A549 (cell line): ENCODE results near the gene GJA3. TPM values are rescaled to one million over a fixed set of nuclear protein-coding genes. Genes with fewer than 3 reads are reported as not detected.

Experiments
- ATAC-seq, 2 experiments: fragments of 200-7000 bp in 1 of 2; fragments of >200 bp in 1 of 2; cut with Nextera tagmentation in 1 of 2; cut with Tn5 transposase in 1 of 2; 3 replicates each; pipeline versions ENCODE4 v1.8.0 to v1.9.1; 2018 to 2020; ENCODE audit warnings: mild to moderate bottlenecking in 1 of 2, moderate library complexity in 1 of 2
- CTCF ChIA-PET: fragments of 300-600 bp; sonication (Branson Sonifier 250); formaldehyde crosslinking; extraction: SDS; loops from one replicate; lab custom pipeline; 2021; ENCODE audit warnings: antibody characterized with exemption, inconsistent platforms; lab: Yijun Ruan, JAX
- POLR2A ChIA-PET: fragments of 350-600 bp; formaldehyde crosslinking; extraction: SDS; loops from one replicate; lab custom pipeline; 2021; ENCODE audit warnings: antibody characterized with exemption, inconsistent platforms; lab: Yijun Ruan, JAX
- DNase-seq, 2 experiments: peaks; one replicate each; pipeline versions ENCODE4 v3.0.0 to v3.0.0-alpha.2; 2011 to 2016; ENCODE audit warnings: low read depth in 1 of 2, low spot score in 1 of 2
- FAIRE-seq: peaks from 2 replicates; lab custom pipeline; 2011; peaks lifted over from hg19 to GRCh38; lab: Jason Lieb, UNC
- H3K27ac ChIP-seq, 2 experiments: fragments of >200 bp; sonication (Bioruptor Twin); formaldehyde crosslinking; 3 replicates each; pipeline ENCODE4 v1.5.1; 2016 to 2017
- H3K4me1 ChIP-seq: fragments of >200 bp; sonication (Bioruptor Twin); formaldehyde crosslinking; 3 replicates; pipeline ENCODE4 v1.6.1; 2016
- H3K4me2 ChIP-seq: fragments of >200 bp; sonication (Bioruptor Twin); formaldehyde crosslinking; 3 replicates; pipeline ENCODE4 v1.6.1; 2016
- H3K4me3 ChIP-seq: fragments of >200 bp; sonication (Bioruptor Twin); formaldehyde crosslinking; 3 replicates; pipeline ENCODE4 v1.5.1; 2016
- H3K9me3 ChIP-seq: fragments of >200 bp; sonication (Bioruptor Twin); formaldehyde crosslinking; 3 replicates; pipeline ENCODE4 v1.6.1; 2016
- EHF ChIP-seq: fragments of 250-450 bp; sonication (Bioruptor Pico); IDR thresholded peaks from 2 replicates; pipeline ENCODE4 v1.5.0; 2020; ENCODE audit warnings: mild to moderate bottlenecking
- ESRRA ChIP-seq: fragments of 150-350 bp; IDR thresholded peaks from 2 replicates; pipeline ENCODE4 v1.6.1; 2014; ENCODE audit warnings: mild to moderate bottlenecking, low read length, borderline replicate concordance
- FOSB ChIP-seq: fragments of 250-450 bp; sonication (Bioruptor Pico); IDR thresholded peaks from 2 replicates; pipeline ENCODE4 v1.5.0; 2020; ENCODE audit warnings: mild to moderate bottlenecking, moderate library complexity
- FOSL2 ChIP-seq, 2 experiments: fragments of 450-650 bp in 1 of 2; fragments of >200 bp in 1 of 2; sonication (Bioruptor Twin) in 1 of 2; formaldehyde crosslinking; IDR thresholded peaks; 2 replicates each; pipeline versions ENCODE4 v1.5.0 to v1.6.1; 2016 to 2020; ENCODE audit warnings: mild to moderate bottlenecking in 1 of 2, moderate library complexity in 1 of 2
- HEYL ChIP-seq: fragments of 250-450 bp; sonication (Bioruptor Pico); IDR thresholded peaks from 2 replicates; pipeline ENCODE4 v1.8.0; 2021; ENCODE audit warnings: mild to moderate bottlenecking, moderate library complexity
- JUN ChIP-seq, 2 experiments: fragments of >200 bp; sonication (Bioruptor Twin); formaldehyde crosslinking; IDR thresholded peaks; 2 replicates in 1 of 2; 3 replicates in 1 of 2; pipeline ENCODE4 v1.6.1; 2016 to 2017
- JUNB ChIP-seq: fragments of >200 bp; sonication (Bioruptor Twin); formaldehyde crosslinking; IDR thresholded peaks from 2 replicates; pipeline ENCODE4 v1.6.1; 2016
- KDM1A ChIP-seq: fragments of 200-600 bp; sonication (generic); IDR thresholded peaks from 2 replicates; pipeline ENCODE4 v1.6.1; 2016; ENCODE audit warnings: low read depth, mild to moderate bottlenecking
- MAZ ChIP-seq: fragments of 150-350 bp; IDR thresholded peaks from 2 replicates; pipeline ENCODE4 v1.6.1; 2014; ENCODE audit warnings: antibody characterized with exemption, low read depth, low read length, borderline replicate concordance
- NFE2L2 ChIP-seq: fragments of 150-350 bp; conservative IDR thresholded peaks from 2 replicates; pipeline ENCODE4 v1.6.1; 2014; ENCODE audit warnings: low read length
- POLR2A ChIP-seq: IDR thresholded peaks from 2 replicates; pipeline ENCODE4 v1.6.1; 2012; ENCODE audit warnings: mild to moderate bottlenecking, low read length
- POLR2AphosphoS2 ChIP-seq: conservative IDR thresholded peaks from 2 replicates; pipeline ENCODE4 v1.6.1; 2012; ENCODE audit warnings: low read length, improper control_type of control experiment, inconsistent platforms
- RAD21 ChIP-seq, 2 experiments: fragments of >200 bp in 1 of 2; sonication (Bioruptor Twin) in 1 of 2; formaldehyde crosslinking in 1 of 2; IDR thresholded peaks in 1 of 2; conservative IDR thresholded peaks in 1 of 2; 2 replicates in 1 of 2; 3 replicates in 1 of 2; pipeline ENCODE4 v1.6.1; 2012 to 2018; ENCODE audit warnings: inconsistent platforms in 1 of 2
- RARB ChIP-seq: fragments of 250-450 bp; sonication (Bioruptor Pico); IDR thresholded peaks from 2 replicates; pipeline ENCODE4 v1.8.0; 2021; ENCODE audit warnings: mild to moderate bottlenecking, moderate library complexity
- RCOR1 ChIP-seq: fragments of 150-350 bp; IDR thresholded peaks from 2 replicates; pipeline ENCODE4 v1.6.1; 2014; ENCODE audit warnings: antibody characterized with exemption, low read length, low read depth
- RNF2 ChIP-seq: fragments of 200-600 bp; sonication (generic); IDR thresholded peaks from 2 replicates; pipeline ENCODE4 v1.6.1; 2016; ENCODE audit warnings: low read depth, mild to moderate bottlenecking, antibody characterized with exemption, moderate library complexity, borderline replicate concordance
- SREBF2 ChIP-seq: fragments of 450-650 bp; IDR thresholded peaks from 2 replicates; pipeline ENCODE4 v1.6.1; 2014; ENCODE audit warnings: mild to moderate bottlenecking, moderate library complexity
- TP53 ChIP-seq: fragments of 250-450 bp; sonication (Bioruptor Pico); IDR thresholded peaks from 2 replicates; pipeline ENCODE4 v1.5.0; 2021; ENCODE audit warnings: mild to moderate bottlenecking, moderate library complexity
- WGBS: methylation state at CpG from one replicate; pipeline ENCODE4 v1.1.6; 2017; ENCODE audit errors: missing lambda C conversion rate; 5-methylcytosine and 5-hydroxymethylcytosine counted together
- polyA plus RNA-seq, 4 experiments: library from polyadenylated mRNA; depleted of rRNA in 3 of 4; stranded (reverse); fragments of >200 nt; fragmentation: RNase III in 1 of 4; extraction: RNeasy Plus Mini Kit Qiagen cat#74134 plus additional on column Dnase treatment in 1 of 4; gene quantifications; 2 replicates in 3 of 4; 3 replicates in 1 of 4; pipeline ENCODE4 v1.2.3, GENCODE V29; 2011 to 2017
- TF ChIP-seq, protein P1 (sequence below): fragments of >200 bp; sonication (Bioruptor Twin); formaldehyde crosslinking; IDR thresholded peaks from 3 replicates; pipeline ENCODE4 v1.5.1; 2016

Gene GJA3
- polyA plus RNA-seq, 2 of the 4 experiments (the other 2 are of a cell fraction) = 0.06 to 0.19 TPM

DNA sequence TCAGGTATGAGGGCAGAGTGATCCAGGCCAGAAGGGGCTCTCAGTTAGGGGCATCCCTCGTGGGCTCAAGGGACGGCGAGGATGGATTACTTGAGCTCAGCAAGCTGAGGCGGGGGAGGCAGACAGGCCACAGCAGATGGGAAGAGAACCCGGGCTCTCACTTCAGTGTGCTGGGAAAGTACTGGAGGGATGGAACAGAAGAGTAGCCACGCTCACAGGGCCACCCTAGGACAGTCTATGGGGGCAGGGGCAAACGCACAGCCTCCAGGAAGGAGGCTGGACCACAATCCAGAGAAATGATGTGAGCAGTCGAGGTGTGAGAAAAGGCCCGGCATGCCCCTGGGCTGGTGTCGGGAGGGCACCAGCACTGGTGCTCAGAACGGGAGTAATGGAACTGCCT lies 9.2 kb downstream of the GJA3 start:
- 67% methylated on average over 10 of the region's 11 CpGs for WGBS
- Histone ChIP-seq H3K4me3 (no peak overlapping the region), H3K9me3 (no peaks in the 10 kb centered on the region), H3K4me1 (no peaks in the 10 kb centered on the region), H3K27ac (no peak overlapping the region), H3K4me2 (no peak overlapping the region)
- no peak for ATAC-seq
- CTCF ChIA-PET = no interaction called here
- POLR2A ChIA-PET = no interaction called here
- FAIRE-seq = no peak
- no peak for DNase-seq
- no peak for TF ChIP-seq NFE2L2
- TF ChIP-seq, protein P1, sequence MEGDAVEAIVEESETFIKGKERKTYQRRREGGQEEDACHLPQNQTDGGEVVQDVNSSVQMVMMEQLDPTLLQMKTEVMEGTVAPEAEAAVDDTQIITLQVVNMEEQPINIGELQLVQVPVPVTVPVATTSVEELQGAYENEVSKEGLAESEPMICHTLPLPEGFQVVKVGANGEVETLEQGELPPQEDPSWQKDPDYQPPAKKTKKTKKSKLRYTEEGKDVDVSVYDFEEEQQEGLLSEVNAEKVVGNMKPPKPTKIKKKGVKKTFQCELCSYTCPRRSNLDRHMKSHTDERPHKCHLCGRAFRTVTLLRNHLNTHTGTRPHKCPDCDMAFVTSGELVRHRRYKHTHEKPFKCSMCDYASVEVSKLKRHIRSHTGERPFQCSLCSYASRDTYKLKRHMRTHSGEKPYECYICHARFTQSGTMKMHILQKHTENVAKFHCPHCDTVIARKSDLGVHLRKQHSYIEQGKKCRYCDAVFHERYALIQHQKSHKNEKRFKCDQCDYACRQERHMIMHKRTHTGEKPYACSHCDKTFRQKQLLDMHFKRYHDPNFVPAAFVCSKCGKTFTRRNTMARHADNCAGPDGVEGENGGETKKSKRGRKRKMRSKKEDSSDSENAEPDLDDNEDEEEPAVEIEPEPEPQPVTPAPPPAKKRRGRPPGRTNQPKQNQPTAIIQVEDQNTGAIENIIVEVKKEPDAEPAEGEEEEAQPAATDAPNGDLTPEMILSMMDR = no peak
- no peak for TF ChIP-seq POLR2AphosphoS2
- no peak for TF ChIP-seq JUNB
- TF ChIP-seq MAZ = no peak
- TF ChIP-seq ESRRA = no peak
- TF ChIP-seq RARB (CRISPR knock-in tag) = no peak
- TF ChIP-seq HEYL = no peak
- no peak for TF ChIP-seq RNF2
- no peak for TF ChIP-seq SREBF2
- TF ChIP-seq FOSL2 (IDR thresholded peaks at IDR 0.05) = no peak
- no peak for TF ChIP-seq FOSL2 (CRISPR knock-in tag; IDR thresholded peaks at IDR 0.05)
- no peak for TF ChIP-seq FOSB (CRISPR knock-in tag)

DNA sequence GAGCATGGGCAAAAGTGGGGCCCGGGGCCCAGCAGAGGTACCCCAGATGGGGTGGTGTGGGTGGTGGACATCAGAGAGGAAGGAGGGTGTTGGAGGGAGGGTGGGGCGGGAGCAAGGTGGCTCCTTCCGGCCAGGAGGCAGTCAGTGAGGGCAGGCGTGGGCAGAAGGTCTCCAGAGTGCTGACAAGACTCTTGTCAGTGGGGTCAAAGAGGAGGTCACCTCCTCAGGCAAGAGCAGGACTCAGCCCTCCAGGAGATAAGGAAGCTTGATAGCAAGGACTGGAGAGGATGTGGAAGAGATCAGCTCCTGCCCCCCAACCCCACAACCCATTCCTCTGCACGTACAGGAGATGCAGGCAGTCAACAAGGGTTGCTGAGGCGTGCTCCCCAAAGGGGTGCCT lies 9.8 kb downstream of the GJA3 start:
- H3K4me1 ChIP-seq = no peaks in the 10 kb centered on the region
- CTCF ChIA-PET = no interaction called here
- ATAC-seq = no peak
- TF ChIP-seq, protein P1 = no peak
- TF ChIP-seq RNF2 (no peak), EHF (CRISPR knock-in tag) (no peak), JUN (IDR thresholded peaks at IDR 0.05) (no peak), RCOR1 (no peak), KDM1A (no peak), POLR2A (no peak), ESRRA (no peak)
- TF ChIP-seq, all 56 proteins: peak for 0
- no peak for FAIRE-seq
- H3K27ac ChIP-seq = no peak overlapping the region
- no peak overlapping the region for H3K4me3 ChIP-seq
- 96% methylated on average over 3 of the region's 6 CpGs for WGBS
- no peaks in the 10 kb centered on the region for H3K9me3 ChIP-seq
- POLR2A ChIA-PET = no interaction called here
- DNase-seq = no peak
- no peak overlapping the region for H3K4me2 ChIP-seq

DNA sequence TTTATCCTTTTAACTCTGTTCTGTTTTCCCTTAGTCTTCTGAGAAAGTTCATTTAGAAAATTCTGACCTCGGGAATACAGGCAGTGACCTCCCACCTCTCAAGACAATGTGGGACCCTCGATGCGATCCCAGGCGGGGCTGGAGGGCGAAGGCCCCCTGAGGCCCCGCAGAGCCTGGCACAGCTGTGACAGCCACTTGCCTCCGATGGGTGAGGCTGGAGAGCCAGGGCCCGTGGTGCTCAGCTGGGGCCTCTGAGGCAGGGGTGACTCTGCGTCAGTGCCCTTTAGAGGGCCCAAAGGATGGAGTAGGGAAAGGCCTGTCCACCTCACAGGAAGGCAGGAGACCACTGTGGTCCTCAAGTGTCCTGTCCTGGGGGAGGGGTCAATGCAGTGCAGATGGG lies 10.3 kb downstream of the GJA3 start:
- ChIA-PET POLR2A (no interaction called here), CTCF (no interaction called here)
- Histone ChIP-seq H3K27ac (no peak overlapping the region), H3K4me2 (no peak overlapping the region), H3K4me3 (no peak overlapping the region), H3K4me1 (no peaks in the 10 kb centered on the region), H3K9me3 (no peaks in the 10 kb centered on the region)
- 10% methylated on average over 1 of the region's 9 CpGs for WGBS
- ATAC-seq (no peak), FAIRE-seq (no peak), DNase-seq (no peak)
- TF ChIP-seq TP53 (CRISPR knock-in tag) (no peak), RAD21 (conservative IDR thresholded peaks at IDR 0.05 in 1 of 2, IDR thresholded peaks at IDR 0.05 in 1 of 2) (no peak), ESRRA (no peak)
